Tibial nerve (tissue), 3 donors: ENCODE measurements around the gene POLR1F.

Source experiments
- CTCF ChIP-seq, 5 experiments: fragments of 200-600 bp in 3 of 5; fragments of 450-650 bp in 2 of 5; sonication (generic) in 3 of 5; IDR thresholded peaks; one replicate each; pipeline ENCODE4 v1.5.1; 2016 to 2019; ENCODE audit warnings: antibody characterized with exemption in 5 of 5, mild to moderate bottlenecking in 3 of 5, moderate library complexity in 2 of 5
- POLR2A ChIP-seq, 2 donors: fragments of 450-650 bp; IDR thresholded peaks; one replicate each; pipeline ENCODE4 v1.6.1; 2017; ENCODE audit warnings: antibody characterized with exemption in 2 of 2, mild to moderate bottlenecking in 2 of 2, moderate library complexity in 2 of 2

DNA sequence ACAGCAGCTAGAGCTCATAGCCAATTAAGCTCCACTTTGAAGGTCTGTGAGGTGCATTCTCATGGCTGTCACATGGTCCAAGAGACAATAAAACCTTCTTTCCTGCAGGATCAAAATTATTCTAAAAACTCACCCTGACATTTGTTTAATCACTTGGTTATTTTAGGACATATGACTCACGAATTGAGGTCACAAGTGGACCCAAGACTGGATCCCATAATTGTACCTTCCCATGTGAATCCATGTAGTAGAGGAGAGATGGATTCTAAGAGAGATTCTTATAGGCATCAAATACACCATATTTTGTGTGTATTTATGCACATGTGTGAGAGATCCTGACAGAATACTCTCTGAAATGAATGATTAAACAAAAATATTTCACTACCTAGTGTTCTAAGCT is 18.1 kb downstream of the POLR1F start:
- no peak for TF ChIP-seq CTCF (IDR thresholded peaks at IDR 0.05)
- TF ChIP-seq POLR2A (IDR thresholded peaks at IDR 0.05) = no peak
